NCI-H510A (cell line): ENCODE measurements around the gene SLC35G6.
"Not testable (repeated sequence)": the region's sequence is repeated elsewhere in the genome, so short reads cannot be mapped to it uniquely, and the experiment has no call there.

Source experiments
- DNase-seq: peaks from one replicate; lab custom pipeline; 2025; lab: John Stamatoyannopoulos, UW

The SLC35G6 gene

DNA sequence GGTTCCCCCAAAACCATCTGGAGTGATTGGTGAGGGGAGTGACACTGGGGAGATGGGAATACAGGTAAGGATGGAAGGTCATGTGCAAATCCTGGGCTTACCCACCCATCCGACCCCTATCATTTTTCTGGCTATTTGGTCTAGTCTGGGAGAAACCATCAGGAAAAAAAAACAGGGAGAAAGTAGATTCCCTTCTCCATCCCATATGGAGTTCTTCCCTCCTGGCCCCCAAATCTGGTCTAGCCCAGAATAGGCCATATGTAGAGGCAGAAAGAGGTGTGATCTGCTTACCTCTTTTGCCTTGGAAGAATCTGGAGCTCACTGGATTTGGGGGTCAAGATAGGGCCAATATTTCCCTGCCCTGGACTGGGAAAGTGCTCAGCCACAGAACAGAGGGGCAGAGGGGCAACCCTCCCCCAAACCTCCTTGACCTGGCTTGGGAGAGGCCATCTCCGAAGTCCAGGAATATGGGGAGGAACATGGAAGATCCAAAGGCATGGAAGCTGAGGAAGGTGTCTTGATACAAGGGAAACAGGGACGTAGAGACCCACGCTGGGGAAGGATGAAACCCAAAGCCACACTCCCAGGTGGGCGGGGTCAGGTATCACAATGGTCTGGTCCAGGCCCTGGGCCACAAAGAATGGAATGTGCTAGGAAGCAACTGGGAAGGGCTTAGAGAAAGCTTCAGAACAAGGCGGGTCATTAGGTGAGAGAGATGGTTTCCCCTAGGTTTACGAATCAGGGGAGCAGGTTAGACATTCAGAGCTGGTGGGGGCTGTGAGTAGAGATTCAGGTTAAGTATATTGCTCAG is 20.2 kb upstream of the SLC35G6 start:
- no peak for DNase-seq

DNA sequence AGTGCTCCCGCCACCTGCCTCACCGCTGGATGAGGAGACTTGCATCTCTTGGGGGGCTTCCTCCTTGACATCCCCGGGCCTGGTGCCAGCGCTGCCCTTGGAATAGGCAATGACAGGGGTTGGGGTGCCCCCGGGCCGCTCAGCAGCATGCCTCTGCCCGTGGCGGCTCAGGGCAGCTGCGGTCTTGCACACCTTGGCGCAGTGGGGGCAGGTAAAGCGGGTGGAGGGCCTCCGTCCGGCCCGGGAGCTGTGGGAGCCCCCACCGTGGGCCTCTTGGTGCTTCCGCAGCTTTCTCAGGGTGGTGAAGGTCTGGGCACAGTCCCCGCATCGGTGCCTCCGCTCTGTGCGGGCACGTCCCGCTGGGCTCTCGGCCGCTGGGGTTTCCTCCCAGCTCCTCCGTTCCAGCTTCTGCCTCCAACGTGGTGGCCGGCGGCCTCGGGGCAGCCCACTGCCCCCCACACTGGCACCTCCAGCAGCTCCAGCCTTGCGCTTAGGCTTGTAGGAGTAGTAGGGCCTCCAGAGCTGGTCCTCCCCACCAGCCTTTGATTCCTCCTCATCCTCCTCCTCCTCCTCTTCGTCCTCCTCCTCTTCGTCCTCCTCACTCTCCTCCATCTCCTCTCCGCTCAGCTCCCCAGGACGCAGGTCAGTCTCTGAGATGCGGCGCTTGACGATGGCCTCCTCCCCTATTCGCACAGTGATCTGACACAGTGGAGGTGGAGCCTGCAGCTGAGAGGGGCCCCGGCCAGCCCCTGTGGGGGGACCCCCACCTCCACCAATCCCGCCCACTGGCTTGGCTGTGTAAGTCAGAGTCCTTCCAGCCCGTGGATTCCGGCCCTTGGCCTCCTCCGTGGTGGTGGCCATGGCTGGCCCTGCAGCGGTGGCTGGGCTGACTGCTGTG is 18.5 kb upstream of the SLC35G6 start:
- no peak for DNase-seq

DNA sequence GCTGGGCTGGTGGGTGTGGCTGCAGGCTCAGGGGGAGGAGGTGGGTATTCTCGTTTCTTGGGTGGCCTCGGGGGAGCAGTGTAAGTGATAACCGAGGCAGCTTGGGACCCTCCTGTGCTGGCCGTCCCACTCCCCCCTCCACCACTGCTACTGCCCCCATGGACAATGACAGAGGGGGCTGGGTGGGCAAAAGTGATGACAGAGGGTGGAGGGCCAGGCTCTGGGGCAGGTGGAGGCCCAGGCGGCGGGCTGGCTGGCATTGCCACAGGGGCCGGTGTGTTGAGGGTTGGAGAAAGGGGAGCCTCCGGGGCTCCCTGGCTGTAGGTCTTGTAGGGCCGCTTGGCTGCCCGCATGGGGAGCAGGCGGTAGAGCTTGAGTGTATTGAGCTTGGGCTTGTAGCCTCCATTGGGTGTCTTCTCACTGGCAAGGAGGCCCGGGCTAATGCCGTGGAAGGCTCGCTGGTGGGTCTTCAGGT is 17.8 kb upstream of the SLC35G6 start:
- DNase-seq: no peak

DNA sequence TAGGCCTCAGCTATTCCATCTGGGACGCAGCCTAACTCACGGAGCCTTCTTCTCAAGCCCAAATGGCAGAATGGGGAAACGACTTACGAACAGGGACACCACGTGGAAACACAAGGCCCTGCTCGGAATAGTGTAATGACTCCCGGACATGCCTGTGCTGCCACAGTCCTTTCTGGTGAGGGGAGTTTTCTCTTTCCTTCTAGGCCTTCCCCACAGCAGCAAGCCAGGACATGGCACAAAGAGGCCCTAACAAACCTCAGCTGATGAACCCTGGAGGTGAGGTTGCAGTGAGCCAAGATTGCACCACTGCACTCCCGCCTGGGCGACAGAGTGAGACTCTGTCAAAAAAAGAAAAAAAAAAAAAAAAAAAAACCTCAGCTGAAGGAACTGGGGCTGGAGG is 17.2 kb upstream of the SLC35G6 start:
- DNase-seq: no peak

DNA sequence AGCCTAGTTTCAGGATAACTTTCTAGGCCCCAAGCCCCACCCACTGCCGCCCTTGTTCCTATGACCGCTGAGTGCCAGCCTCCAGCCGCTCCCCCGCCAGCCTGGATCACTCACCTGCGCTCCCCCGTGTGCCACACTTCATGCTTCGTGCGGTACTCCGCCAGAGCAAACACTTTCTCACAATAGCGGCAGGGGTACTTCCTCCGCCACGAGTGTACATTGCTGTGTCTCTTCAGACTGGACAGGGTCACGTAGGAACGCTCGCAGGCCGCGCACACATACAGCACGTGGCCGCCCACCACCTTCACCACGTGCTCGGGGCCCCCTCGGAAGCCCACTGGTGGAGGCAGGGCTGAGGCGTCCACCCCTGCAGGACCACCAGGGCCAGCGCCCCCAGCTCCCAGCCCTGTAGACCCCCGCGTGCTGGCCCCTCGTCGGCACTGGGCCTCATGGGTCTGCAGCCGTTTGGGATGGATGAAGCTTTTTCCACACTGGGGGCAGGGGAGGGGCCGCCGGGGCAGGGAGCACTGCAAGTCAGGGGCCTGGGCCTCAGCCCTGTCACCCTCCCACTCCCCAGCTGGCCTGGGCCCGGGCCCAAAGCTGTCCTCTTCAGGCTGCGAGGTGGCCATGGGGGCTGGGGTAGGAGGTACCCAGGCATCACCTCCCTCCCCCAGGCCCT is 15.5 kb upstream of the SLC35G6 start:
- no peak for DNase-seq

DNA sequence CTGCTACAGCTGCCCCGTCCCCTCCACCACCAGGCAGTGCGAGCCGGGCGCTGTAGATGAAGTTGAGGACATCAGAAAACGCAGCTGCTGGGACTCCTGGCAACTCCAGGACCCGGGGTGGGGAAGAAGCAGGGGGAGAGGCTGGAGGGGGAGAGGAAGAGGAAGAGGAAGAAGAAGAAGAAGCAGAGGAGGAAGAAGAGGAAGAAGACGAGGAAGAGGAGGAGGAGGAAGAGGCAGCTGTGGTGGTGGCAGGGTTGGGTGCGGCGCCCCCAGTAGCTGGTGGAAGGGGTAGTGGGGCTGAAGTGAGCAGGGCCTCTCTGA is 15.0 kb upstream of the SLC35G6 start:
- DNase-seq: no peak

DNA sequence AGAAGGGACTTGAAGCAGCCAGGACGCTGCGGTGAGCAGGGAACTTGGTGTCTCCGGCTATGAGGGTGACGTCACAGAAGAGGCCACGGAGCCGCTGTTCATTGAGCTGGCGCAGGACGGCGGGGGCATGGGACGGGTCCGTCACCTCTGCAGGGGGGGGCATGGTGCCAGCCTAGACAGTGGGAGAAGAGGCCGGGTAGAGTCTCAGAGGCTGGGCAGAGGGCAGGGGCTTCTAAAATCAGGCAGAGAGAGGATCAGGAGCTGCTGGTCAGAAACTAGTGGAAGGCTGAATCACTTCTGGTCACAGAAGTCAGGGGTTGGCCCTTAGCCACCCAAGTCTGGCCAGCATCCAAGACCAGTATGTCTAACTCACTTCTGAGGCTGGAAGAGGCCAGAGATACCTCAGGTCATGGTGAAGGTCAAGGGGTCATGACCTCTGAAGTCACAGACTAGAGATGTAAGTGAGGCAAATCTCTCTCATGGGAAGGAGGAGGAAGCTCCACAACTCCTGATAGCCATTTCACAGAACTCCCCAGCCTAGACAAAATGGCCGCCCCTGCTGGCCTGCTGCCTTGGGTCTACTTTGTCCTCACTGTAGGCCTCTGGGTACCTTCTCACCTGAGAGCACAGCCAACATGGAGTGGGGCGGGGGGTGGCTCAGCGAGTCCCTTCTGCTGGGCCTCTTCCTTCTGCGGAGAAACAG is 14.5 kb upstream of the SLC35G6 start:
- no peak for DNase-seq

DNA sequence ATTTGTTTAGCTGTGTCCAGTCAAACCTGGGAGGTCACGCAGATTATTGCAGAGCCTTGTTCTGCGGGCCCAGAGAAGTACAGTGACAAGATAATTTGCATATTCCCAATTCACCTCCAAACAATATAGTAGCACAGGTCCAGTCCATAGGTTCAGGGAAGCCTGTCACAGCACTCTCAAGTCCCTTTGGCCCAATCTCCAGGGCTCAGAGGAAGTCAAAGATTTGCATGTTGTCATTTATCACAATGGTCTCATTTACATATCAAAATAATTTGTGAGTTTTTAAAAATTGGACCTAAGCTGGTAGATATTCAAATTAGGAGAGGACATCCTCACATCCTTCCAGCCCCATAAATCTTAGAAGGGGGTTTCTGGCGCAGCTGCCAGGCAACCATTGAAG is 13.7 kb upstream of the SLC35G6 start:
- no peak for DNase-seq

DNA sequence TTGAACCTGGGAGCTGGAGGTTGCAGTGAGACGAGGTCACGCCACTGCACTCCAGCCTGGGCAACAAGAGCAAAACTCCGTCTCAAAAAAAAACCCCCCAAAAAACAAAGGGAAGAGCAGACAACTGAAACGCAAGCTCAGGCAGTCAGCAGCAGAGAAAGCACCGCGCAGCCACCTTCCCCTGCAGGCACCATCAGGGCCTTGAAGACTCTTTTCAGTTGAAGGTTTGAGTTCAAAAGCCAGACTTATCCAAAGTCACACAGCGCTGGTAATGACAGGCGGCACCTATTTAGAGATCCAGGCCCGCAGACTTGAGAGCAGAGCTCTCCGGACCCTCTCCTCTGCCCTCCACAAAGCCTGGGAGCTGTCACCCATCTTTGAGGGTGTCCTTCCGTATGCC is 13.0 kb upstream of the SLC35G6 start:
- DNase-seq: no peak

DNA sequence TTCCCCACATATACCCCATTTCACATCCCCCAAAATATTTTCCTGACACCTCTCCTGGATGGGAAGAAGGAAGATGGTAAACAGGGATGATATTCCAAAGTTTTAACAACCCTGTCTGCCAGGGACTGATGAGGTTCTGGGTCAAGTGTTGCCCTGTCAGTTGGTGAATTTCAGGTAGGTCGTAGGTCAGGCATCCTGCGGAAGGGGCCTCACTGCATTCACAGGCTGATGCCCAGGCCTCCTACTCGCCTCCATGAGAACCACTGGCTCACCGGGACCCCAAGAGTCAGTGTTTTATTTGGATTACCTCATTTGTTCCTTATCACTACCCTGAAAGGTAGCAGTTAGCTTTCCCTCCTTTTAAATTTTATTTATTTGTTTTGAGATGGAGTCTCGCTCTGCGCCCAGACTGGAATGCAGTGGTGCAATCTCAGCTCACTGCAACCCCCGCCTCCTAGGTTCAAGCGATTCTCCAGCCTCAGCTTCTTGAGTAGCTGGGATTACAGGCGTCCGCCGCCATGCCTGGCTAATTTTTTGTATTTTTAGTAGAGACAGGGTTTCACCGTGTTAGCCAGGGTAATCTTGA is 12.3 kb upstream of the SLC35G6 start:
- no peak for DNase-seq

DNA sequence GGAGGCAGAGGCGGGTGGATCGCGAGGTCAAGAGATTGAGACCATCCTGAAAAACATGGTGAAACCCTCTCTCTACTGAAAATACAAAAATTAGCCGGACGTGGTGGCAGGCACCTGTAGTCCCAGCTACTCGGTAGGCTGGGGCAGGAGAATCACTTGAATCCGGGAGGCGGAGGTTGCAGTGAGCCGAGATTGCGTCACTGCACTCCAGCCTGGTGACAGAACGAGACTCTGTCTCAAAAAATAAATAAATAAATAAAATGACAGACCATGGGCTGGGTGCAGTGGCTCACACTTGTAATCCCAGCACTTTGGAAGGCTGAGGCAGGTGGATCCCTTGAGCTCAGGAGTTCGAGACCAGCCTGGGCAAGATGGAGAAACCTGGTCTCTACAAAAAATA is 11.4 kb upstream of the SLC35G6 start:
- not testable (repeated sequence) for DNase-seq

DNA sequence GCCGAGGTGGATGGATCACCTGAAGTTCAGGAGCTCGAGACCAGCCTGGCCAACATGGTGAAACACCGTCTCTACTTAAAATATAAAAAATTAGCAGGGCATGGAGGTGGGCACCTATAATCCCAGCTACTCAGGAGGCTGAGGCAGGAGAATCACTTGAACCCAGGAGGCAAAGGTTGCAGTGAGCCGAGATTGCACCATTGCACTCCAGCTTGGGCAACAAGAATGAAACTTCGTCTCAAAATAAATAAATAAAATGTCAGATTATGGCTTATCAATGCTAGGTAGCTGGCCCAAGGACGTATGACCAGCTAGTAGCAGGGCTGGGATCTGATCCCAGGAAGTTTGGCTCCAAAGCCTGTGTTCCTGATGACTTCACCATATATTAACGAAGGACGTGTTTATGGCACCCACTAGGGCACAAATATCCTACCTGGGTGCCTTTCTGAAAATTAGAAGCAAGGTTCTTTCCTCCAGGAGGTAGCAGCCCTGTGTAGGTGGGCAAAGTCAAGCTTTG is 10.7 kb upstream of the SLC35G6 start:
- not testable (repeated sequence) for DNase-seq

DNA sequence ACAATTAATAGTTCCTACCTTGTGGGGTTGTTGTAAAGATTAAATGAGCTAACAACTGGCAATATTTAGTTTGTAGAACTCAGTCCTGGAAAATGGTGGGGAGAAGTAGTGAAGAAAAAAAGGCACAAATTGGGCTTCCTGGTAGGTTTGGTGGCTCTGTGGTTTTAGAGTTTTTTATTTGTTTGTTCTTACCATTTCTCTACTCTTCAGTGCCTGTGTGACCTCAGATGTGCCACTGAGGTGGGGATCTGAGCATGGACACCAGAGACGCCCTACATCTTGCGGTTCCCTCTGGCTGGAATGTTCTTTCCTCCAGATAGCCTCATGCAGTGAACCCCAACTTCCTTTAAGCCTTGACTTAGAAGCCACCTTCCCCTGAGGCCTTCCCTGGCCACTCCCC is 9.5 kb upstream of the SLC35G6 start:
- DNase-seq: no peak

DNA sequence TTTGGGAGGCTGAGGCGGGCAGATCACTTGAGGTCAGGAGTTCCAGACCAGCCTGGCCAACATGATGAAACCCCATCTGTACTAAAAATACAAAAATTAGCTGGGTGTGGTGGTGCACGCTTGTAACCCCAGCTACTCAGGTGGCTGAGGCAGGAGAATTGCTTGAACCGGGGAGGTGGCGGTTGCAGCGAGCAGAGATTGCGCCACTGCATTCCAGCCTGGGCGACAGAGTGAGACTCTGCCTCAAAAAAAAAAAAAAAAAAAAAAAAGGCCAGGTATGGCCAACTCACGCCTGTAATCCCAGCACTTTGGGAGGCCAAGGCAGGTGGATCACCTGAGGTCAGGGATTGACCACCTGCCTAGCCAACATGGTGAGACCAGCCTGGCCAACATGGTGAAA is 6.5 kb upstream of the SLC35G6 start:
- not testable (repeated sequence) for DNase-seq

DNA sequence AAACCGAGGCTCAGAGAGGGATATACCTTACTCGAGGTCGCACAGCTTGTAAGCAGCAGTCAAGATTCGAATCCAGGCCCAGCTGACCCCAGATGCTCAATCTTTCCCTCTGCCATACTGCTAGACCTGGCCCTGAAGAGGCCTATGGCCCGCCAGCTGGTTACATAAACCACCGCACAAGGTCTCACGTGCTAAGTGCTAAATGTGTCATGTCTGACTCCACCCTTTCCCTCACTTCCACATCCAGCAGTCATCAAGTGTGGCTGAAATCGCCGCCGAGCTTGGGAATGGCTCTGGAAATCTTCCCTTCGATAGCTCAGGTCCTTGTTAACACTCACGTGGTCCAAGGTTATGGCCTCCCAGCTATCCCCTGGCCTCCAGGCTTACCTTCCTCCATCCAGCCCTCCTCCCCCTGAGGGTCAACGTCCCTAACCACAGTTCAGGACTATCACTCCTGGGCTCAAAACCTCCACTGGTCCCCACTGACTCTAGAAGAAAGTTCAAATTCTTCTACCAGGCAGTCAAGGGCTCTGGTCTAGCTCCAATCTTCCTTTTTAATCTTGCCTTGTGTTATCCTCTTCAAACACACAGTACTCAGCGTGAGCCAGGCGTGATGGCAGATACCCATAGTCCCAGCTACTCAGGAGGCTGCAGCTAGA is 5.4 kb upstream of the SLC35G6 start:
- DNase-seq: no peak

DNA sequence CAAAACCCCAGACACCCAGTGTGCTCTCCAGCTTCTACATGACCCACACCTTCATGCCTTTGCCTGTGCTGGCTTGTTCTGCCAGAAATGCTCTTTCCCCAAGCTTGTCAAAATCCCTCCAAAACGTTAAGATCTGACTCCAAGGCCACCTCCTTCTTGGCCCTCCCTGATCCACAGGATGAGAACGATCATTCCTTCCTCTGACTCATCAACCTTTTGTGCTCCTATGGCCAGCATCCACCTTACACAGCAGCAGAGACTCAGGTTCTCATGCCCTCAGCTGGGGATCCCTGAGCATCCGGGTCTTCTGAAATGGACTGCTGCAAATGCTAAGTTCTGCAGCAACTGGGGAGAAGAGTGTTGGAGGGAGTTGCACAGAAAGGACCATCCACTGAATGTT is 4.8 kb upstream of the SLC35G6 start:
- no peak for DNase-seq

DNA sequence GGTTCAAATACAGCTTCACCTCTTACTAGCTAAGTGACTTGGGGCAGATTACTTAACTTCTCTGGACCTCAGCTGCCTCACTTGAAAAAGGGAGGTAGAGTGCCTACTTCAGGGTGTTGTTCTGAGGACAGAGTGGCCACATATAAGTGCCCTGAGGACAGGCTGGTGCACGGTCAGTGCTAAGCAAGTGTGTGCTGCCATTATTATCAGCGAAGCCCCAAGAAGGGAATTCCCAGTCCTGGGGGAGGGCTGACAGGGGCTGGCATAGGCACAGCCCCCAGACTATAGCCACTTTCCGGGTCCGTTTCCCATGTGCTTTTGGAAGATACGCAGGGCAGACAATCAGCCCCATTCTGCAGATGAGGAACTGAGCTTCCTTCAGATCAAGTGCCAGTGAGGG is 4.3 kb upstream of the SLC35G6 start:
- DNase-seq: no peak

DNA sequence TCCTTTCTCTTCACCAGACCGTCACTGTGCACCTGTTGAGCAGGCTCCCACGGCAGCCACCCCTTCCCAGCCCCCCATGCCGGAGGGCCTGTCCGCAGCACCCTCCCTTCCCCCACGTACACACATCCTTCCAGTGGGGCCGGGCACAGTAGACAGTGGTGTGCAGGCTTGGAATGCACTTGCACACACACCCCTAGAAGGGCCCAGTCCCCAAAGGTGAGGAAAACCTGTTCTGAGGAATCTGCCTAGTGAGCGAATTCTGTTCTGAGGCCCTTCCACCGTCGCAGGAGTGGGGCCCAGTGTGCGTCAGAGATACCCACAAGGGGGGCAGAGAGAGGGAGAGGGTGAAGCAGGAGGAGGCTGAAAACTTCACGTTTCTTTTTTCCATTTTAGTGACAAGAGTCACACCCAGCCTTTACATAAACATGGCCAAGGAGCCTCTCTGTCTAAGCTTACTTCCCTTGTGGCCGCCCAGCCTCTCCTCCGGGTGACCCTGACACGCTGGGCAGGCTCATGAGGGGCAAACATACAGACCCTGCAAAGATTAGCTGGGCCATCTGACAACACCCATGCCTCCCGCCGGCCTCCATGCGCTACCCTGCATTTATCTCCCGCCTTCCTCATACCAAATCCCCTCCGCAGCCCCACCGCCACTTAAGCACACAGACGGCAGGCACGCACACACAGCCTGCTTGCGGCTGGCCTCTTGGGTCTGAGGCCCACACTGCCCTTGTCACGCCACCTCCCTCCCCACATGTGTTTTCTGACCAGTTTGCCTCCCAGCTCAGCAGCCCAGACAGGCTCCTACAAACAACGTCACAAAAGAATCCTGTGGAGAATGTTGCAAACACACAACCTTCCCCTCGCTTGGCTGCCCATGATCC is 3.6 kb upstream of the SLC35G6 start:
- DNase-seq: no peak

DNA sequence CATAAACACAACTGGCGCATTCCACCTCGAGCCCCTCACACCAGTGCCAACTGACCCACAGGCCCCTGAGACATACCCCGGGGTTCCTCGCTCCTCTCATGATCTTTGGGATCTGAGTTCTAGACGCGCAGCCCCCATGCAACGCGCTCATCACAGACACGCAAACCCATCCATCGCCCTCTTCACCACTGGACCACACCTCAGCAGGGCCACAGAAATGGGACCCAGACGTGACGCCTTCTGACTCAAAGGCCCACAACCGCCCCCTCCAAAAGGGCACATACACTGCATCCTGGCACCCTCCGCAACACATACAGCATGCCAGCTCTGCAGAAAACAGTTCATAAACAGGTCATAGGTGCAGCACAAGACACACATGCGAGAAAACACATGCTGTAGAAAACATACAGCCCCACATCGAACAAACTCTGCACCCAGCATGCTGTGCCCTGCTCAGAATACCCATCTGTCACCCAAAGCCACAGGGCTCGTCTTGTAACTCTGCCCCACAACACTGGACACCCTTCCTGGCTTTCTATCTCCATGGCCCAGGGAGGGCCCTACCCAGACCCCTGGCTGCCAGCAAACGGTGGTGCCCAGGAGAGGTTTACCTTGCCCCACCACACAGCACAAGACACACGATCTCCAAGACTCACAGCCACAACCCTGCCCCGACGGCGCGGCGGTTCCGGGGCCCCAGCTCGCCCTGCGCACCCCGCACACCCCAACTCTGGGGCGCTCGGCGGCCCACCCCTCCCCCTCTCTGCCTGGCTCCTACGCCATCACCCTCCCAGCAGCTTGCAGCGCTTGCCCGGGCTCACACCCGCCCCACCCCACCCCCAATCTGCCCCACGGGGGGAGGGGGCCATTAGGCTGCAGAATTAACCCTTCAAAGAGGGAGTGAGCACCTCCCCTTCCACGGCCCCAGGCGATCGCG is 2.7 kb upstream of the SLC35G6 start:
- no peak for DNase-seq
